PFSK-1 (cell line): ENCODE measurements around the gene AK3.

Experiments used
- FOXP2 ChIP-seq: optimal IDR thresholded peaks from 2 replicates; pipeline ENCODE3; 2011; ENCODE audit warnings: borderline replicate concordance, control low read depth, inconsistent platforms; ENCODE audit not compliant: insufficient read depth; ENCODE audit errors: extremely low read length, extremely low read depth
- POLR2AphosphoS5 ChIP-seq: IDR thresholded peaks from 2 replicates; pipeline ENCODE4 v1.6.1; 2012; ENCODE audit warnings: low read depth, mild to moderate bottlenecking, control low read depth, low read length, moderate library complexity
- SIN3A ChIP-seq: IDR thresholded peaks from 2 replicates; pipeline ENCODE4 v1.6.1; 2012; ENCODE audit warnings: mild to moderate bottlenecking, low read length, moderate library complexity, borderline replicate concordance; ENCODE audit not compliant: insufficient read depth
- TAF1 ChIP-seq: IDR thresholded peaks from 2 replicates; pipeline ENCODE4 v1.6.1; 2012; ENCODE audit warnings: low read length, control low read depth, borderline replicate concordance; ENCODE audit not compliant: insufficient read depth
- TF ChIP-seq, protein P1 (sequence below), 2 experiments: IDR thresholded peaks; 2 replicates each; pipeline versions ENCODE4 v1.6.1 to v1.8.0; 2011 to 2012; ENCODE audit warnings: low read depth in 2 of 2, low read length in 2 of 2, control low read depth in 1 of 2, inconsistent platforms in 1 of 2, mild to moderate bottlenecking in 1 of 2, moderate library complexity in 1 of 2; ENCODE audit not compliant: insufficient read depth in 1 of 2

Gene AK3

DNA sequence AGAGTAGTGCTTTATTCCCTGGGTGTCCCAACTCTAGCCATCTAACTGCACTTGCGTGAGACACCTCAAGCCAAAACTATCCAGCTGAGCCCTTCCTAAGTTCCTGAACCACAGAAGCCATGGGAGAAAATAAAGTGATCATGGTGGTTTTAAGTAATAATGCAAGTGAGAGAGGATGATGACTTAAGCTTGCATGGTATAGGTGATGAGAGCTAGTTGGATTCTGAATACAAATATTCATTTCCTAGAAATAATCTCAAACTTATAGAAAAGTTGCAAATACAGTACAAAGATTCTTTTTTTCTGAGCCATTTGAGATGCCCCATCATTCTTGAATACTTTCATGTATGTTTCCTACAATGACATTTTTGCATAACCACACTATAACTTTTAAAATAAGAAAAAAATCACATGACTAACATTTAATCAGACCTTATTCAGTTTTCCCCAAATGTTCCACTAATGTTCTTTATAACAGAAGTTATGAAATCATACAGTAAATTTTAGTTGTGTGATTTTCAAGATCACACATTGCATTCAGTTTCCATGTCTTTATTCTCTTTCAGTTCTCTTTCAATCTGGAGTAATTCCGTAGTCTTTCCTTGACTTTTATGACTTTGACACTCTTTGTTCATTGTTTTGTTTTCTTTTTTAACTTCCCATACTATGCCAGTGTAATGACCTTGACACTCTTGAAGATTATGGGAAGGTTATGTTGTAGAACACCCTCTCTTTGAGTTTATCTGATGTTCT is 5.5 kb upstream of the AK3 start:
- TF ChIP-seq FOXP2 = no peak
- TF ChIP-seq POLR2AphosphoS5 = no peak
- TF ChIP-seq SIN3A = no peak
- no peak for TF ChIP-seq TAF1
- TF ChIP-seq, protein P1, sequence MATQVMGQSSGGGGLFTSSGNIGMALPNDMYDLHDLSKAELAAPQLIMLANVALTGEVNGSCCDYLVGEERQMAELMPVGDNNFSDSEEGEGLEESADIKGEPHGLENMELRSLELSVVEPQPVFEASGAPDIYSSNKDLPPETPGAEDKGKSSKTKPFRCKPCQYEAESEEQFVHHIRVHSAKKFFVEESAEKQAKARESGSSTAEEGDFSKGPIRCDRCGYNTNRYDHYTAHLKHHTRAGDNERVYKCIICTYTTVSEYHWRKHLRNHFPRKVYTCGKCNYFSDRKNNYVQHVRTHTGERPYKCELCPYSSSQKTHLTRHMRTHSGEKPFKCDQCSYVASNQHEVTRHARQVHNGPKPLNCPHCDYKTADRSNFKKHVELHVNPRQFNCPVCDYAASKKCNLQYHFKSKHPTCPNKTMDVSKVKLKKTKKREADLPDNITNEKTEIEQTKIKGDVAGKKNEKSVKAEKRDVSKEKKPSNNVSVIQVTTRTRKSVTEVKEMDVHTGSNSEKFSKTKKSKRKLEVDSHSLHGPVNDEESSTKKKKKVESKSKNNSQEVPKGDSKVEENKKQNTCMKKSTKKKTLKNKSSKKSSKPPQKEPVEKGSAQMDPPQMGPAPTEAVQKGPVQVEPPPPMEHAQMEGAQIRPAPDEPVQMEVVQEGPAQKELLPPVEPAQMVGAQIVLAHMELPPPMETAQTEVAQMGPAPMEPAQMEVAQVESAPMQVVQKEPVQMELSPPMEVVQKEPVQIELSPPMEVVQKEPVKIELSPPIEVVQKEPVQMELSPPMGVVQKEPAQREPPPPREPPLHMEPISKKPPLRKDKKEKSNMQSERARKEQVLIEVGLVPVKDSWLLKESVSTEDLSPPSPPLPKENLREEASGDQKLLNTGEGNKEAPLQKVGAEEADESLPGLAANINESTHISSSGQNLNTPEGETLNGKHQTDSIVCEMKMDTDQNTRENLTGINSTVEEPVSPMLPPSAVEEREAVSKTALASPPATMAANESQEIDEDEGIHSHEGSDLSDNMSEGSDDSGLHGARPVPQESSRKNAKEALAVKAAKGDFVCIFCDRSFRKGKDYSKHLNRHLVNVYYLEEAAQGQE (IDR thresholded peaks at IDR 0.05; ENCODE audit: insufficient read depth in 1 of 2, low read depth in 2 of 2, low read length in 2 of 2) = no peak

DNA sequence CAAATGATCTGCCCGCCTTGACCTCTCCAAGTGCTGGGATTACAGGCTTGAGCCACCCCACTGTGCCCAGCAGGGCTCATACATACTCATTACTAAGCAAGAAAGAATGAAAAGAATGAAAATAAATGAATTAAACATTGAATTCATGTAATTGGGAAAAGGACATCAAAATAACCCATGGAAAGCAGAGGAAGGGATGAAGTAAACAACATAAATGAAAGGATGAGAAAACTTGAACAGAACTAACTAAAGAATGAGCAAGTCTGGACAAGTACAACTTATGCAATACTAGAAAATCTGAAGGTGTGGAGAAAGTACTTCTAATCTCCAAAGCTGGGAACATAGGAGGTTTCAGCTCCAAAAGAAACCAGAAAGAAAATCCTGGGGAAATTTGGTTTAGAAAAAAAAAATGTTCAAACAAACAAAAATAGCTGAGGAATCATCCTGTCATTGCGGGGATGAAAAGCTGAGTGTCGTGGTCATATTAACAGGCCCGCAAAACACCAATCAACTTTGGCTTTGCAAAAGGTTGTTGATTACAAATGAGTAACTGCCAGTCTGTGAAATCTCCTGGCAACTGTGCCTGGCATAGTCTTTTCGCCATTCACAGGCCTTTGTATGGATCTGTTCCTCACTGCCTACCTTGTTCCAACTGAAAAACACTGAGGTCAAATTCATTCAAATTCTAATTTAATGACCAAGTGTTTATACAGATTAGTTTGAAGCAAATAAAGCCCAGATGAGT is 2.3 kb upstream of the AK3 start:
- no peak for TF ChIP-seq TAF1
- TF ChIP-seq, protein P1 (IDR thresholded peaks at IDR 0.05; ENCODE audit: insufficient read depth in 1 of 2, low read depth in 2 of 2, low read length in 2 of 2) = no peak
- no peak for TF ChIP-seq FOXP2
- TF ChIP-seq SIN3A = no peak
- no peak for TF ChIP-seq POLR2AphosphoS5

DNA sequence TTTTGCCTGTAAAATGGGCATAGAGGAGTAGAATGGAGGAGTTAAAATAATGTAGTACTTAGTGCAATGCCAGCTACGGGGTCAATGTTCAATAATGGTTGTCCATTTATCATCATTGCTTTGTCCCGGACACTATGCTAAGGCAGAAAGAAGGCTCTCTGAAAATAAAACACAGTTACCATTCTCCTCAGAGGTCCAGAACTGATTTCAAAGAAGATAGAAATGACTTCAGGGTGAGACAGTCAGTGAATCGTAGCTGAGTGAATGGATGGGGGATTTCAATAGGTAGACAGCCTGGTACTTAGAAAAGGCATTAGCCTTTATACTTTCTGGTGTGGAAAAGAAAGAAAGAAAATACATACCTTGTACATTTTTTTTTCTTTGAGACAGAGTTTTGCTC is 1.2 kb upstream of the AK3 start:
- TF ChIP-seq TAF1 (no peak), FOXP2 (no peak), POLR2AphosphoS5 (no peak), SIN3A (no peak)
- TF ChIP-seq, protein P1 (IDR thresholded peaks at IDR 0.05; ENCODE audit: insufficient read depth in 1 of 2, low read depth in 2 of 2, low read length in 2 of 2) = no peak

DNA sequence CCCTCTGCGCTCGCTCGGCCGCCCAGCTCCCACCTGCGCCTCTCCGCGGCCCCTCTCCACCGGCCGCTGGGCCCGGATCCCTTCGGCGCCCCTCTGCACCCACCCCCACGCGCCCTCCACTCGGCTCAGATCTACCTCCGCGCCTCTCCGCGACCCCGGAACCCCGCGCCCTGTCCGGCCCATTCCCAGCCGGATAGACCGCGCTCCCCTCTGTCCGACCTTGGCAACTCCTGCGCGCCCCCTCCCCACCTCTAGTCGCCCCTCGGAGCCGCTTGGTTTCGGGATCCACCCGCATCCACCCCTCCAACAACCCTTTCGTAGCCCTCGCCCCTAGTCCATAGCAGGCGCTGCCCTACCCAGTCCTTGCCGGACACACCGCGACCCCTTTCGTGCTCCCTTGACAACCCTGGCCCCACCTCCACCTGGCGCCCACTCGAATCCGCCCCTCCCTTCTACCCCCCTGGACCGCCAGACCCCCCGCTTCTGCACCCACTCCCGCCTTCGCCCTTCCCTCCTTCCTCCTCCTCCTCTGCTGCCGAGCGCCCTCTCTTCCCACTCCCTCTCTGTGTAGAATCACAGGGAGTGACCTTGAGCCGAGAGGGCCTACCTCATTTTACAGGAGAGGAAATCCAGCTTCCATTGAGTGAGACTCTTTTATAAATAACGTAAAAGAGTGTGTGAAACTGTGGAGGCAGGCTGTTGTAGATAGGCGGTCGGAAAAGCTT is 525 bp upstream of the AK3 start:
- no peak for TF ChIP-seq TAF1
- no peak for TF ChIP-seq FOXP2
- TF ChIP-seq POLR2AphosphoS5 = no peak
- TF ChIP-seq, protein P1 (IDR thresholded peaks at IDR 0.05; ENCODE audit: insufficient read depth in 1 of 2, low read depth in 2 of 2, low read length in 2 of 2) = no peak
- TF ChIP-seq SIN3A = no peak
